Fibroblast of lung (primary cell): ENCODE measurements around the gene ZBTB1. TPM values are rescaled to one million over a fixed set of nuclear protein-coding genes. Genes with fewer than 3 reads are reported as not detected.
"Not testable (repeated sequence)": the region's sequence is repeated elsewhere in the genome, so short reads cannot be mapped to it uniquely, and the experiment has no call there.

Source experiments
- DNase-seq, 2 donors: peaks; one replicate each; pipeline versions ENCODE4 v3.0.0 to v3.0.0-alpha.2; 2010; ENCODE audit warnings: low read depth in 2 of 2
- H2AFZ ChIP-seq: 2 replicates; pipeline ENCODE4 v1.5.1; 2012; ENCODE audit warnings: low read length, control low read depth, inconsistent platforms
- H3K27ac ChIP-seq: 2 replicates; pipeline ENCODE4 v1.5.1; 2011; ENCODE audit warnings: low read length, control low read depth; ENCODE audit not compliant: insufficient read depth
- H3K27me3 ChIP-seq: 2 replicates; pipeline ENCODE4 v1.5.1; 2011; ENCODE audit warnings: mild to moderate bottlenecking, low read length; ENCODE audit not compliant: control insufficient read depth, insufficient read depth
- H3K36me3 ChIP-seq: 2 replicates; pipeline ENCODE4 v1.5.1; 2011; ENCODE audit warnings: low read length; ENCODE audit not compliant: control insufficient read depth, insufficient read depth
- H3K4me1 ChIP-seq: 2 replicates; pipeline ENCODE4 v1.5.1; 2011; ENCODE audit warnings: low read length; ENCODE audit not compliant: control insufficient read depth, insufficient read depth; ENCODE audit errors: extremely low read depth
- H3K4me2 ChIP-seq: 2 replicates; pipeline ENCODE4 v1.5.1; 2011; ENCODE audit warnings: low read length, control low read depth; ENCODE audit not compliant: insufficient read depth; ENCODE audit errors: extremely low read depth
- H3K4me3 ChIP-seq, 4 experiments: fragments of 200-600 bp in 1 of 4; sonication (generic) in 1 of 4; replicated peaks in 1 of 4; 2 replicates each; pipeline ENCODE4 v1.5.1; 2011 to 2016; ENCODE audit warnings: low read length in 4 of 4, low read depth in 3 of 4, mild to moderate bottlenecking in 3 of 4, control low read depth in 2 of 4, inconsistent platforms in 1 of 4, mixed read lengths in 1 of 4; ENCODE audit not compliant: insufficient read depth in 1 of 4; ENCODE audit errors: control extremely low read depth in 1 of 4
- H3K79me2 ChIP-seq: 2 replicates; pipeline ENCODE4 v1.5.1; 2012; ENCODE audit warnings: mild to moderate bottlenecking, low read length, inconsistent platforms; ENCODE audit not compliant: control insufficient read depth, insufficient read depth
- H3K9ac ChIP-seq: 2 replicates; pipeline ENCODE4 v1.5.1; 2011; ENCODE audit warnings: mild to moderate bottlenecking, low read length, control low read depth; ENCODE audit not compliant: insufficient read depth
- H3K9me3 ChIP-seq: 2 replicates; pipeline ENCODE4 v1.5.1; 2012; ENCODE audit warnings: low read depth, low read length; ENCODE audit not compliant: control insufficient read depth, insufficient read depth
- H4K20me1 ChIP-seq: 2 replicates; pipeline ENCODE4 v1.5.1; 2011; ENCODE audit warnings: low read length; ENCODE audit not compliant: control insufficient read depth, insufficient read depth; ENCODE audit errors: extremely low read depth
- CTCF ChIP-seq, 2 donors: IDR thresholded peaks in 1 of 2; conservative IDR thresholded peaks in 1 of 2; 1 replicate in 1 of 2; 2 replicates in 1 of 2; pipeline ENCODE4 v1.5.1; 2011 to 2012; ENCODE audit warnings: low read length in 2 of 2, control low read depth in 1 of 2, inconsistent platforms in 1 of 2, low read depth in 1 of 2, mild to moderate bottlenecking in 1 of 2
- EZH2 ChIP-seq: IDR thresholded peaks from 2 replicates; pipeline ENCODE4 v1.5.1; 2012; ENCODE audit warnings: low read length, control low read depth, mild to moderate bottlenecking; ENCODE audit errors: missing control alignments
- polyA plus RNA-seq, 2 donors: library from polyadenylated mRNA; depleted of rRNA in 1 of 2; stranded (reverse) in 1 of 2; unstranded in 1 of 2; fragments of >200 nt; gene quantifications; 2 replicates each; pipeline ENCODE4 v1.2.1, GENCODE V29; 2011 to 2012; ENCODE audit warnings: missing spikeins in 1 of 2
- total RNA-seq: library from RNA; depleted of rRNA; stranded (reverse); fragments of >200 nt; gene quantifications from 2 replicates; pipeline ENCODE4 v1.2.1, GENCODE V29; 2014

Gene ZBTB1
- total and polyA plus RNA-seq, 2 donors (not counting 1 experiment from before 2014, with no cell fraction given), result 39.1 to 40.5 TPM

- TF ChIP-seq EZH2 (no peak), CTCF (conservative IDR thresholded peaks at IDR 0.05 in 1 of 2, IDR thresholded peaks at IDR 0.05 in 1 of 2; ENCODE audit: low read depth in 1 of 2, low read length in 2 of 2) (no peak)
- H3K9ac ChIP-seq, result no peak overlapping the region
- no peaks in the 10 kb centered on the region for H3K79me2 ChIP-seq
- no peak overlapping the region for H3K4me2 ChIP-seq
- H4K20me1 ChIP-seq, result no peaks in the 10 kb centered on the region
- peaks cover 8% of the 10 kb centered on the region for H3K27me3 ChIP-seq
- no peaks in the 10 kb centered on the region for H3K9me3 ChIP-seq
- no peaks in the 10 kb centered on the region for H3K36me3 ChIP-seq
- H2AFZ ChIP-seq, result no peak overlapping the region
- H3K27ac ChIP-seq, result no peak overlapping the region
- no peak for DNase-seq
- H3K4me3 ChIP-seq, result no peak overlapping the region
- H3K4me1 ChIP-seq, result no peaks in the 10 kb centered on the region
Observed at GRCh38 chr14:64554556-64554955, 50.0 kb downstream of the ZBTB1 start.

- H3K9me3 ChIP-seq, result no peaks in the 10 kb centered on the region
- no peak overlapping the region for H3K4me3 ChIP-seq
- H4K20me1 ChIP-seq, result no peaks in the 10 kb centered on the region
- peak; percentile 77 to 86 for DNase-seq
- H3K27ac ChIP-seq, result no peak overlapping the region
- H3K27me3 ChIP-seq, result no peaks in the 10 kb centered on the region
- H3K79me2 ChIP-seq, result no peaks in the 10 kb centered on the region
- H2AFZ ChIP-seq, result no peak overlapping the region
- H3K36me3 ChIP-seq, result no peaks in the 10 kb centered on the region
- TF ChIP-seq EZH2 (no peak), CTCF (conservative IDR thresholded peaks at IDR 0.05 in 1 of 2, IDR thresholded peaks at IDR 0.05 in 1 of 2; ENCODE audit: low read depth in 1 of 2, low read length in 2 of 2) (no peak)
- H3K4me2 ChIP-seq, result no peak overlapping the region
- H3K4me1 ChIP-seq, result no peaks in the 10 kb centered on the region
- H3K9ac ChIP-seq, result no peak overlapping the region
Observed at GRCh38 chr14:64556526-64556925, 52.0 kb downstream of the ZBTB1 start.

GRCh38 chr14:64558216-64558615, 53.6 kb downstream of the ZBTB1 start:
- not testable (repeated sequence) for H3K4me2 ChIP-seq

More at GRCh38 chr14:64558216-64558615, 53.6 kb downstream of the ZBTB1 start:
- H3K36me3 ChIP-seq, H3K4me1 ChIP-seq, H3K79me2 ChIP-seq, H3K9ac ChIP-seq, DNase-seq, H2AFZ ChIP-seq, H4K20me1 ChIP-seq, H3K27me3 ChIP-seq, H3K4me3 ChIP-seq, H3K27ac ChIP-seq, H3K9me3 ChIP-seq: not testable (repeated sequence)
